Epithelial cell of prostate (primary cell): ENCODE data around the gene UACA.

ENCODE experiments used
- DNase-seq: peaks from one replicate; pipeline ENCODE4 v3.0.0-alpha.2; 2011; ENCODE audit warnings: low read depth, low spot score
- H3K27ac ChIP-seq: fragments of 450-650 bp; 2 replicates; pipeline ENCODE4 v1.5.1; 2017; ENCODE audit warnings: mild to moderate bottlenecking

The UACA gene

DNA sequence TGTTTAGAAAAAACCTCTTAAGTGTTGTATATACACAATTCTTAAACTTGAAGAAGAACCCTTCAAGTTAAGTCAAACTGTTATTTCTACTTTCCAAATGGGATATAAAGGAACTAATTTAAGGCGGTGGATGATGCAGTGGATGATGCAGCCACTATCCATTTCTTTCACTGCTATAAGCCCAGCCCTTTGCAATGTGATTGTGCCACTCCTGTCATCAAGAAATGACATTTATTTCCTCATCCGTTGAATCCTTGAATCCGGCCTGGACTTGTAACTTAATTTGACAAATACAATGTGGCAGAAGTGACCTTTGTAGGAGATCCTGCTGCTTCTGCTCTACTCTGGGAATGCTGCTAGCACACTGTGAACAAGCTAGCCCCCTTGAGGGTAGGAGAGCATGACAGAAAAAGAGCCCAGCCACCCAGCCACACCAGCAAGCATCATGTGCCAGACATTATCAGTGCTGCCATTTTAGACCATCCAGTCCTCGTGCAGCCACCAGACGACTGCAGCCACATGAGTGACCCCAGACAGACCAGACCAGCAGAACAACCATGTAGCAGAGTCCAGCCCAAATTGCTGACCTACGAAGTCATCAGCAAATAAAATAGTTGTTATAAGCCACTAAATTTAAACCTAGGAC lies 47.4 kb downstream of the UACA start:
- H3K27ac ChIP-seq = no peak overlapping the region
- DNase-seq = no peak

DNA sequence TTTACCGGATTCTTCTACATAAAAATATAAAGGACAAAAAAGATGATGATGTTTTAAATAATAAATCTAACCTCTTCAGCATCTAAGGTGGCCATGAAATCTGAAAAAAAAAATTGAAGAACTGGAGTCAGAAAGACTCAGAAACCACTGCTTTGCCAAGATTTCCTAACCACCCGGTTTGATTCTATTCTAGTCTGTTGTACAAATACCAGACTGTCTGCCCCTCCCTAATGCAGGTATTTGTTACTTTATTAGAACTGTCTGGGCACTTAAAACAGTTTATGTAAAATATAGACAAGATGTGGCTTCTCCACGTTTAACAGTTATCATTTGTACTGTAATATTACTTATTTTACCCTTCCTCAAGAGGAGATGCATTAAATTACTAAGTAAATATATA lies 48.8 kb downstream of the UACA start:
- no peak for DNase-seq
- H3K27ac ChIP-seq = peak overlapping the region; percentile 12

DNA sequence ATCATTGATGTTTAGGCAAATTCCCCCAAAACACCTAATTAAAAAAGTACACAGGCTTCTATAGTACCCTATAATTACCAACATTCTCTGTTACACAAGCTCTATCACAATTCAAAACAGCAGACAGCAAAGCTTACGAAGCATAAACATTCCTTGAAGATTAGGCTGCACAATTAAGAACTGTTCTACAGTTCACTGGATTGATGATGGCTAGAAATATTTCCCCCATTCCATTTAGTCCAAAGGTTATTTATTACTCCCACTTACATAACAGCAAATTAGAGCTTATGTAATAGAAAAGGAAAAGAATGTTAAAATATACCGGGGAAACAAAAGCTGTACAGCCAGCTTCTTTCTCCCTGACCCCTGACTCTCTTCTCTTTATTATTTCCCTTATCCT lies 49.3 kb downstream of the UACA start:
- H3K27ac ChIP-seq = peak overlapping the region; percentile 12
- no peak for DNase-seq

DNA sequence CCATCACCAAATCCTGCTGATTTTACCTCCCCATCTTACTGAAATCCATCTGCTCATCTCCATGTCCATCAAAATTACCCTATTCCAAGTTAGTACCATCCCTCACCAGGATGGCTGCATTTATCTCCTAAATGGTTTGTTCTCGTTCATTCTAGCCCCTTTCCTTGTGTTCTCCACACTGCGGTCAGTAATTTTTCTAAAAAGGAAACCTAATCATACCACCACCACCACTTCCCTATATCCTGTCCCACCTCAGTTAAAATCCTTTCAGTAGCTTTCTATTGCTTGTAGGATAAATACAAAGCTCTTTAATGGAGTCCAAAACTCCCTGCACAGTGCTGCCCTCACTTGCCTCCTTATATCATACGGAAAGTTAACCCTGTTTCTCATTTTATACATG lies 51.1 kb downstream of the UACA start:
- DNase-seq = no peak
- no peak overlapping the region for H3K27ac ChIP-seq

DNA sequence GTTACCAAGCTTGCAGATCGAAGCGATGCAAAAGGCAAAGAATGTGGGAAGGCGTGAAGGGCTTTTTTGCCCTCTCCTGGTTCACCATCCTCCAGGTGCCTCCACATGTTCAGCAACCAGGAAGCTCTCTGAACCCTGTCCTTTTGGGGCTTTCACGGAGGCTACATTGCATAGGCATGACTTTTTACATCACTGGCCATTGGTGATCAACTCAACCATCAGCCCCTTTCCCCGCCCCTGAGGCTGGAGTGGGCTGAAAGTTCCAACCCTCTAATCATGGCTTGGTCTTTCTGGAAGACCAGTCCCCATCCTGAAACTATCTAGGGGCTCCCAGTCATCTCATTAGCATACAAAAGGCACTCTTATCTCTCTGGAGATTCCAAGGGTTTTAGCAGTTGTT lies 52.6 kb downstream of the UACA start:
- DNase-seq = no peak
- no peak overlapping the region for H3K27ac ChIP-seq

DNA sequence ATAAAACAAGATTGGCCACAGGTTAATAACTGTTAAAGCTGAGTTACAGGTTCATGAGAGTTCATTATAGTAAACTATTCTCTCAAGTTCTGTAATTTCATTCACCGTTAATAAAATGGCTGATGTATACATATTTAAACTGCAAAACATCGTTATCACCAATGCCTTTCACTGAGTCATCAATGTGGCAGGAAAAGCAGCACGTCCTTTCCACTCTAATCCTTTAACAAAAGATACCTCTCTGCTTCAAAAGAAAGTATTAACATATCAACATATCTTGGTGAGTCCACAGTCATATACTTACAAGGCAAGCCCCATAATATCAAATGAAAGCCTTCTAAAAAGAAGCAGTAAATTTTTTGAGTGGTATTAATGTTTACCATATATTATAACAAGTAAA lies 54.5 kb downstream of the UACA start:
- no peak for DNase-seq
- no peak overlapping the region for H3K27ac ChIP-seq

DNA sequence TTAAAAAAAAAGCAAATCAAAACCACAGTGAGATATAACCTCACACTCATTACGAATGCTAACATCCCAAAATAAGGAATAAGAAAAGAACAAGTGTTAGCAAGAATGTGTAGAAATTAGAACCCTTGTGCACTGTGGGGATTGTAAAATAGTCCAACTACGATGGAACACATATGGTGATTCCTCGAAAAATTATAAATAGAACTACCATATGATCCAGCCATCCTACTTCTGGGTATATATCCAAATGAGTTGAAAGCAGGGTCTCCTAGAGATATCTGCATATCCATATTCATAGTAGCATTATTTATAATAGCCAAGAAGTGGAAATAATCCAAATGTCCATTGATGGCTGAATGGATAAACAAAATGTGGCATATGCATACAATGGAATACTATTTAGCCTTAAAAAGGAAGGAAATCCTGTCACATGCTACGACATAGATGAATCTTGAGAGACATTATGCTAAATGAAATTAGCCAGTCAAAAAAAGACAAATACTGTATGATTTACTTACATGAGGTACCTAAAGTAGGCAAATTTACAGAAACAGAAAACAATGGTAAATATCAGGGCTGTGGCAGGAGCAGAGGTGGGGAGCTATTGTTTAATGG lies 55.6 kb downstream of the UACA start:
- no peak overlapping the region for H3K27ac ChIP-seq
- DNase-seq = no peak

DNA sequence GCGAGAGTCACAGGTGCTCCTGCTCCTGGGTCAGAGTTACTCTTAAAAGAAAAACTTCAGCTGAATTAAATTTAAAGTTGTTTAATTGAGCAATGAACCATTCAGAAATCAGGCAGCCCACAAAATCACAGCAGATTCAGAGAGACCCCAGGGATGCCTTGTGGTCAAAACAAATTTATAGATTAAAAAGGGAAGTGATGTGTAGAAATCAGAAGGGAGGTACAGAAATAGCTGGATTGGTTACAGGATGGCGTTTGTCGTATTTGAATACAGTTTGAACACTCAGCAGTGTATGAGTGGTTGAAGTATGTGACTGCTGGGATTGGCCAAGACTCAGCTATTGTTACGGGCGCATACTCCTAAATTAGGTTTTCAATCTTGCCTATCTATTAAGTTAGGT lies 58.6 kb downstream of the UACA start:
- DNase-seq = no peak
- H3K27ac ChIP-seq = no peak overlapping the region

DNA sequence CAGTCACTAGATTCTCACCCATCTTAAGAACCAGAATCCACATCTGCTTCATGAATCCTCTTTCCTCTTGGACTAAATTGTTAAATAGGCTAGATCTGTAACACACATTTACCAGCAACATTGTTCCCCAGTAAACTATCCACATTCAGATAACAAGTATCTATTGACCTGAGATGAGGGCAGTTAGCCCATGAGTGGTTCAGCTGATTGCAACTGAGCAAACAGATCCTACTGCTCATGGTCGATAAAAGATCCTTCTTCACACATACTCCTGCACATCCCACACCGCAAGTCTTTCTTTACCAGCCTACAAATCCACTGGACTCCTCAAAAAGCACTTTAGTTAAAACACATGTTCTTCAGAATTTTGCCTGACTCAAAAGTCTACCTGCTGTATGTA lies 59.2 kb downstream of the UACA start:
- no peak overlapping the region for H3K27ac ChIP-seq
- DNase-seq = no peak

DNA sequence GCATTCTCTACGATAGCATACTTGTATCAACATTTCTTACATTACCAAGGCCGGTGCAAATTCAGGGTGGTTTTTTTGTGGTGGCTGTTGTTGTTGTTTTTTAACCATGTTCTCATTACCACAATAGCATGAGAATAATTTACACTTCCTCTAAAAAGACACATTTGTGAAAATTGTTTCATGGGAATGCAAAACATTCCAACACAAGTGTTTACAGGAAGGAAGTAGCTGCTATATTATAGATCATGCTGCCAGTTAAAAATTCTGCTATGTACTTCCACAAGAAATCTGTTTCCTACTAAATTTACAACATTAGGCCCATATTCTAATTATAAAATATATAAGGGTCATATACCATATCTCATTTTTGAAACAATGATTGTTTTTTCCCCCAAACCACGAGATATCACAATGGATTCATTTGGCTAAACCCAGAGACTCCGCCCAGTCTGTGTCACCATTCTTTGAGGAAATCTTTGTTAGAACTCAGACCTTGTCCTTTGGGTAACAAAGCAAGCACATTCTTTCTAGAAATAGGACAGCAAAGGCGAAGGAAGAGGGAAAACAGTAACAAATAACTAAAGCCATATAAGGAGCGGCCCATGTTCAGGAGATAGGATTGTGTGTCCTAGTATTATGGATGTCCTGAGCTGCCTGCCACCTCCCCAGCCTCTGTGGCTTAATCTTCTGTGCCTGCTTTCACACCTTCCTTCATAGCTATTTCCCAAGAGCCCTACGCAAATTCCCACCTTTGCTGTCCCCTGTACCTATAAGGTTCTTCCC lies 60.1 kb downstream of the UACA start:
- H3K27ac ChIP-seq = peak overlapping the region; percentile 15
- no peak for DNase-seq

DNA sequence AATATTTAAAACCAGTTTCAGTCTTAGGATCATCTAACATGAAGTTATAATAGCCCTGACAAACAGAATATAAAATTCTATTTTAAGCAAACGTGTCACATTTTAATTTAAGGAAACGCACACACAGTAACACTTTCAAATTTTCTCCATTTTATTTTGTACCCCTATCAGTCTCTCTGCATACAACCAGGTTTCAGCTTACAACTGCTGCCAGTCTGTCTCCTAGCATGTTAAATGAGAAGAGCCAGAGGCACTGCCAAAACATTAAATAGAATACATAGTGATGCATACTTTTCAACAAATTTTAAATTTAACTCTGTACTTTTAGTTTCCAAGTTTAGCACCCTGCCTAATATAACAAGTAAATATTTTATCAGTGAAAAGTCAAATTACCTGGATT lies 60.8 kb downstream of the UACA start:
- no peak for DNase-seq
- H3K27ac ChIP-seq = peak overlapping the region; percentile 15

DNA sequence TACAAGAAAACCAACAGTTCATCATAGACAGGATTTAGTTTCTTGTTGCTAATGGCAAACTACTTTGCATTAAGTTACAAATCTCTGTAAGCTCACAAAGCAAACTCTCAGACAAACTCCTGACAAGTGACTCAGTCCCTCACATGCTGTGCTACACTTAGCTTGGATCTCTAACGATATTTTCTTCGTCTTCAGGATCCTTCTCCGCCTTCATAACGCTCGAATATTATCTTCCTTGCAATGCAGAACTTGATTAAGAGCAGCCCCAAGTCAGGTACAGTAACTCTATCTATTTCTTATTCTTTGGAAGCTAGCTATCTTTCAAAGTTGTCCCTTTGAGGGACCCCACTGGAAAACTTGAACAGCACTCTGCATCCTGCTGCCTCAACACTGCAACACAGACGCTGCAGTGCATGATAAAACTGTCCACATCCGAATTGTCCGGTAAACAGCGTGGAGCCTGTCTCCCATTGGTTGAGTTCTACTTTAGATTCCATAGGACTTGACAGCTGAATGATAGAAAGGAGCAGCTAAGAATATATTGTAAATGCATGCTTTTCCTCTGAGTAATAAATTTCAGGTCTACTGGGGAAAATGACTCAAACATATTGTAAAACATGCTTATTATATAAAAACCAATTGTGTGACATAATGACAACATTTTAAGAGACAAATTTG lies 61.3 kb downstream of the UACA start:
- no peak for DNase-seq
- H3K27ac ChIP-seq = peak overlapping the region; percentile 8

DNA sequence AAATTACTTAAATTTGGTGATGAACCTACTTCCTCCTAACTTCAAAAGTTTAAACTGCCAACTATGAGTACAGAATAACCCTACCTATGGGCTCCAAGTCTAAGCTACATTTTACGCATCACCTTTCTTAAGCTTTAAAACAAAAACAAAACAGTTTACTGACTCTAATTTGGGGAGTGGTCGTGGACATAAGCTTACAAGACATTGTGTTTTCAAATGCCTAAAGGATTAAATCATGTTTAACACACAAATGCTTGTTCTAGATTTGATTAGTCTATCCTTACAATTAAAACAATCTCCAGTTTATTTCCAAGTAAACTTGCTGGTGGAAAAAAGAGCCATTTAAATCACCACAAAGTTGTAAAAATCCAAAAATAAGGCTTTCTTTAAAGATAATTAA lies 62.2 kb downstream of the UACA start:
- H3K27ac ChIP-seq = no peak overlapping the region
- no peak for DNase-seq

DNA sequence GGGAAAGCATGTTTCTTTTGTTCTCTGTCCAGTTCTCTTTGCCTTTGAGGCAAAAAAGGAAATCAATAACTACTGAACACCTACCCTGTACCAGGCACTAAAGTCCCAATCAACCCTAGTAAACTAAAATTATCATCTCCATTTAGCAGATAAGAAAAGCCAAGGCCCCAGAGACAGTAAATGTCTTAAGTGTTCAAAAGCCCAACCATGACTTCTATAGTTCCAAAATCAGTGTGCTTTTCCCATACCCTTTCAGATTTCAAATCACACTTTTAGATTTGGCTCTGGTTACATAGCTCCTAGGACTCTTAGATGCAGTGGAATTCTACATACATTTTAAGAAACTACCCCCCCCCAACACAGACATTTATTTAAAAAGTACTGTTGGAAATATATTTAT lies 63.5 kb downstream of the UACA start:
- H3K27ac ChIP-seq = no peak overlapping the region
- no peak for DNase-seq

DNA sequence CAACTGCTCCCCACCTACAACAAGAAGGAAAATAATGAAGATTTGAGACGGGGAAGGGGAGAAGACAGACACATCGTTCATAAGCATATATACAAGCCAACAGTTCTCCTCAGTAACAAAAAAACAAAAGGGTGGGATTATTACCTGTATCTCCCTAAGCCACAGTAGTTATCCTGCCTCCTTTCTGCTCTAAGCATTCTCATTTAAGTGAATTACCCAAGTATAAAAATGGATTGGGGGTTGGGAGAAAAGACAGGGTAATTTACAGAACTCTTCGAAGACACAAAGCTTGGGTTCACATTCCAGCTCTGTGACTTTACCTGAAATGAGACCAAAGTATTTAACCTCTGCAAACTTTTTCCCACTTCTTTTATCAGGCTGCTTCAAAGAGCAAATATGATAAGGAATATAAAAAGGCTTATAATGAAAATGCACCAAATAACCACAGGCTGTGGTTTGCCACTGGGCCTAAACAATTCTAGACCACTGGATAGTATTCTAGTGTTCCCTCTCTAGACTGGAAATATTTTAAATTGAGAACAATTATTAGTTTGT lies 64.4 kb downstream of the UACA start:
- DNase-seq = no peak
- H3K27ac ChIP-seq = no peak overlapping the region

DNA sequence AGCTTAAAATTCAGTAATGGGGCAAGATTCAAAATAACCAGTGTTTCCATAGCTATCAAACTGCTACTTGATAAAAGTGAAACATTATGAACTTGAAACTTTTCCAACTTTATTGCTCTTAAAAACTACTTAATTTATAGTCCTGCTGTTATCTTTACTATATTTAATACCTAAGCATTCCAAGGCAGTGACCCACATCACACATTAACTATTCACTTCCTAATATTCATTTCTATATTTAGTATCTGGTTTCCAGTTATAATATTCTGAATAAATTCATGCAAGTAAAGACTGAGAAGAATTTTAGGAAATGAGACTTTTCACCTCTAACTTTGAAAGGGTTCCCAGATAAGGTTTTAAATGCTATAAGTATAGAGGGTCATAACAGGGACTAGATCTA lies 64.9 kb downstream of the UACA start:
- DNase-seq = no peak
- no peak overlapping the region for H3K27ac ChIP-seq

DNA sequence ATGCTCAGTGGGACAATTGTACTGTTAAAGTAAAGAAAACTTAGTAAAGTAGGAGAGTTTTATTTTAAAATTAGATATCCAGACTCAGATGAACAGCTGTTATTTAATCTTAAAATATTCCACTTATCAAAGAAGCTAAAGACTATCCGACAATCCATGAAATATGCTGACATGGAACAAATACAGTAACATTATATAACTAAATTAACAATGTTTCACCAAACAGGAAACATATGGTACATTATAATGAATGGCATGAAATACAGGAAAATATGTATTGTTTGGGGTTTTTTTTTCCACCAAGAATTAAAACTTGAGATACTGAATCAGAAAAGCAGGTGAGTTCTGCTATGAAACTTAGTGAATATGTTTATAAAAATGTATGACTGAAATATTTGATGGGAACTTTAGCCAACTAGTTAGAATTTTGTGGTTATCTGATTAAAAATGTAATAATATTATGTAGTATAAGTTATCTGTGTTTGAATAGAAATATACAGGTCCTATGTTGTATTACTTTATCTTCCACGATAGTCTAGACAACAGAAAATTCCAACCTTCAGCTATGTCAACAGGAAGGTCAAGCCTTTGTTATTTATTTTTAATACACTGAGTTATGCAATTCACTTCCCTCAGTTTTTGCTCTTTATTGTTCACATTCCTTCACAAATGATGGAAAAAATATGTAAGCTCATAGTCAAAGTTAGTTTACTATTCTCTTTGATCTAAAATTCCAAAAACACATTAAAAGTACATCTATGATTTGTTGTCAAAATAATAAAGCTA lies 72.7 kb downstream of the UACA start:
- H3K27ac ChIP-seq = no peak overlapping the region
- no peak for DNase-seq

DNA sequence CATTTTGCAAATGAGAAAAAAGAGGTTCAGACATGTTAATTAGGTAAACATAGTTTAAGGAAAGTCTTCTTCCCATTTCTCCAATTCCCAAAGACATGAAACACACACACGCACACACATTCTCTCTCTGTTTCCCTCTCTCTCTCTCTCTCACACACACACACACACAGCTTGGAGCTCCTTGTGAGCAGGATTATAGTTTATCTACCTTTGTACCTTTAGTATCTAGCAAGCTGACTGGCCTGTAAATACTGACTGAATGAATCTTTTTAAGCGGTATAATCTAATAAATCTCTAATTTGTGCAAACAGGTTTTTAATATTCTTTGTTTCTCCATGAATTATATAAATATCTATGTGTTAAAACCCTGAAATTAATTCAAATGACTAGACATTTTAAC lies 73.3 kb downstream of the UACA start:
- no peak overlapping the region for H3K27ac ChIP-seq
- no peak for DNase-seq

DNA sequence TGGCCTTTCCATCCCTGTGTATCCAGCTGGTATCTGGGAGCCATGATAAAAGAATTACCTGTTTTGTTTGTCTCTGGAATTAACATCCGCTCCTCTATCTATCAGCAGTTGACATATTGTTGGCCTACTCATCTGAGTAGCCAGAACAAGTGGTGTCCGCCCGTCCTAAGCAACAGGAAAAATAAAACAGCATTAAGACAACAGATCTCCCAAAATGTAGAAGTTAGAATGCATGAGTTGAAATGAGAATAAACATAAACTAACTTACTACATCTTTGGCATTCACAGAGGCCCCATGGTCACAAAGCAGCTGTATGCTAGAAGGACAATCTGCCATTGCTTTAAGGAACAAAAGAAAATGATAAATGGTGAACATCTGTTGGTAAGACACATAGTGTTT lies 75.9 kb downstream of the UACA start:
- no peak overlapping the region for H3K27ac ChIP-seq
- DNase-seq = no peak

DNA sequence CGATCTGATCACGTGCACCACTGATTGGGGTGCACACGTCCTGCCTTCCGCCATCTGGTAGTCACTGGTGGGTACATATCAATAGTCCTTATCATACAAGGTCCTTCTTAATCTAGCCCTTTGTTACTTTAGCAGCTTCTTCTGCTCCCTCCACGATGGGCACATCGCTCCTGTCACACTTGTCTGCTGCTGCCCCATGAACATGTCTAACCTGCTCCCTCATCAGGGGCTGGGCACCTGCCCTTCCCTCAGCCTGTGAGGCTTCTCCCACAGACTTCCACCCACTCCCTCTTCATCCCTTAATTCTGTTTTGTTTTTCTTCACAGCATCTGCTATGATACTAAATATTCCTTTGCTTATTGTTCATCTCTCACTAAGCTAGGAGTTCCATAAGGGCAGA lies 82.5 kb downstream of the UACA start:
- no peak overlapping the region for H3K27ac ChIP-seq
- DNase-seq = no peak
